ENCODE results near the gene TRIM40. TPM values are rescaled to one million over a fixed set of nuclear protein-coding genes. Genes with fewer than 3 reads are reported as not detected.

TRIM40 gene
- total RNA-seq, 4 donors from 2014 or later, result 0.40 to 14.8 (median 7.0) TPM

- Histone ChIP-seq H3K36me3 (no peaks in the 10 kb centered on the region), H3K4me3 (no peak overlapping the region), H3K4me1 (no peaks in the 10 kb centered on the region), H3K9me3 (peaks cover 6 to 8% of the 10 kb centered on the region in 2 donors), H3K27ac (no peak overlapping the region), H3K27me3 (peaks cover 43% of the 10 kb centered on the region)
- no peak for DNase-seq
- WGBS, 2 donors (ENCODE audit: low coverage in 1 of 2), result 88 to 94% methylated on average over 1 of the region's 1 CpG
- intact Hi-C loops (cut with DNase I; ENCODE audit: low total_unique reads), result no loop called here
- in situ Hi-C loops (cut with MboI; ENCODE audit: low pct_ligation_motif_present in 1 of 4, low pct_unique_long_range_greater_than_20kb in 1 of 4, low sequenced_read_pairs in 3 of 4), result loop anchor here in 1 of 4 donors (25.0 kb wide), 1 partner anchor 318 kb away; no protein-coding TSS in a partner anchor
- TF ChIP-seq POLR2AphosphoS5 (IDR thresholded peaks at IDR 0.05) (no peak), EP300 (IDR thresholded peaks at IDR 0.05; ENCODE audit: low read depth) (no peak), POLR2A (IDR thresholded peaks at IDR 0.05) (no peak), CTCF (IDR thresholded peaks at IDR 0.05) (no peak)
Measured at GRCh38 chr6:30180145-30180544, 44.2 kb downstream of the TRIM40 start.

DNA sequence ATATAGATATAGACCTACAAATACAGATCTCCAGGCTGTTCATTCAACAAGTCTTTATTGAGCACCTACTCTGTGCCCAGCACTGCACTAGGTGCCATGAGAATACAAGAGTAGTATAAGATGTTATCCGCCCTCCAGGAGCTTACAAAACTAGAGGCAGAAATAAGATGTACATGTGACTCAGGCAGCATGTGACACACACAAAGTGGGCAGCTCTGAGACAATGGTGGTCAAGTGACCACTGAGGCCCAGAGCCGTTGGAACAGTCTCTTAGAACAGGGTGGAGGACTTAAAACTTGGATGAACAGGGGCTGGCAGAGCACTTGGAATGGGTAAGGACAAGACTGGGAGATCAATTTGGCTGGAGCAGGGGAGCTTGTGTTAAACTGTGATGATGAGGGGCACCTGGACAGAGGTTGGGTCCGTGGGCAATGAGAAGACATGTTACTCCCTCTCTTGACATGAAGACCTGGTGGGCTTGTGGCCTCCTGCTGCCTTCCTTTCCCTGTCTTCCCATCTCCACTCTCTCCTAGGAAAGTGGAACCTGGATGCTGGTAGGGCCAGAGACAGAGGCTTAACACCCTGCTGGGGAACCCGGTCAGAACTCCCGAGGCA is 48.6 kb downstream of the TRIM40 start:
- in situ Hi-C loops (cut with MboI; ENCODE audit: low pct_ligation_motif_present in 1 of 4, low pct_unique_long_range_greater_than_20kb in 1 of 4, low sequenced_read_pairs in 3 of 4) (loop anchor here in 1 of 4 donors (25.0 kb wide), 1 partner anchor 322 kb away; no protein-coding TSS in a partner anchor), intact Hi-C loops (cut with DNase I; ENCODE audit: low total_unique reads) (no loop called here)
- Histone ChIP-seq H3K4me3 (no peak overlapping the region), H3K9me3 (peaks cover 6% of the 10 kb centered on the region in 2 donors), H3K4me1 (no peaks in the 10 kb centered on the region), H3K36me3 (peaks cover 0 to 25% (median 5%) of the 10 kb centered on the region in 4 donors), H3K27me3 (peaks cover 7% of the 10 kb centered on the region), H3K27ac (no peak overlapping the region)
- no peak for TF ChIP-seq EP300 (IDR thresholded peaks at IDR 0.05; ENCODE audit: low read depth)
- TF ChIP-seq POLR2A (IDR thresholded peaks at IDR 0.05), result no peak
- TF ChIP-seq POLR2AphosphoS5 (IDR thresholded peaks at IDR 0.05), result no peak
- no peak for TF ChIP-seq CTCF (IDR thresholded peaks at IDR 0.05)
- DNase-seq, result no peak
- 89 to 100% methylated on average over 2 to 5 of the region's 5 CpGs for WGBS, 2 donors (ENCODE audit: low coverage in 1 of 2)

DNA sequence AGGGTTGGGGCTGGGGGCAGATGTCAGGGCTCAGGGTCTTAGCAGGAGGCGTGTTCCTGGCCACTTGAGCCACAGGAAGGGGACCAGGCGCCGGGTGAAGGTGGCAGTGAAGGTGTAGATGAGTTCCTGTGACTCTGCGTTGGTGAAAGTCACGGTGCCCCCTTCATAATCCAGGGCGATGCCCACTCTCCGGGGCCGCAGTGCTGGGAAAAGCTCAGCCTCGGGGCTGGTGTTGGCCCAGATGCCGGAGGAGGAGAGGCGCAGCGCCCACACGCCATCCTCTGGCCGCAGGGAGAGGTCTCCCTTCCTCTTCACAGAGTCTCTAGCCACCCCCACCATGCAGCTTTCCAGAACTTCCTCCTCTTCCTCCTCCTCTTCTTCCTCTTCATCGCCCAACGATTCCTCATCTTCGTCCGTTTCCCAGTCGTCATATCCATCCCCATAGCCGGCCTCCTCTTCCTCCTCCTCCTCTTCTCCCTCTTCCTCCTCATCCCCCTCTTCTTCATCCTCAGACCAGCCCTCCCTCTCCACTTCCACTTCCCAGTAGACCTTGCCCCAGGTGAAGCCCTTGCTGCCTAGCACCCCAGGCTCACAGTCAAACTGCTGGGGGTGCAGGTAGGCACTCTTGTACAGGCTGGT is 50.0 kb downstream of the TRIM40 start:
- H3K4me3 ChIP-seq, result no peak overlapping the region
- peaks cover 0 to 38% (median 7%) of the 10 kb centered on the region in 4 donors for H3K36me3 ChIP-seq
- 93% methylated on average over 20 of the region's 20 CpGs; no CpG with 5 or more reads in 1 of the 2 donors for whole genome bisulfite sequencing, 2 donors (ENCODE audit: low coverage in 1 of 2)
- H3K4me1 ChIP-seq, result no peaks in the 10 kb centered on the region
- no peak for DNase-seq
- TF ChIP-seq EP300 (IDR thresholded peaks at IDR 0.05; ENCODE audit: low read depth) (no peak), POLR2AphosphoS5 (IDR thresholded peaks at IDR 0.05) (no peak), CTCF (IDR thresholded peaks at IDR 0.05) (no peak), POLR2A (IDR thresholded peaks at IDR 0.05) (no peak)
- intact Hi-C loops (cut with DNase I; ENCODE audit: low total_unique reads) (no loop called here), in situ Hi-C loops (cut with MboI; ENCODE audit: low pct_ligation_motif_present in 1 of 4, low pct_unique_long_range_greater_than_20kb in 1 of 4, low sequenced_read_pairs in 3 of 4) (loop anchor here in 1 of 4 donors (25.0 kb wide), 1 partner anchor 324 kb away; no protein-coding TSS in a partner anchor)
- no peaks in the 10 kb centered on the region for H3K27me3 ChIP-seq
- no peak overlapping the region for H3K27ac ChIP-seq
- no peaks in the 10 kb centered on the region for H3K9me3 ChIP-seq

DNA sequence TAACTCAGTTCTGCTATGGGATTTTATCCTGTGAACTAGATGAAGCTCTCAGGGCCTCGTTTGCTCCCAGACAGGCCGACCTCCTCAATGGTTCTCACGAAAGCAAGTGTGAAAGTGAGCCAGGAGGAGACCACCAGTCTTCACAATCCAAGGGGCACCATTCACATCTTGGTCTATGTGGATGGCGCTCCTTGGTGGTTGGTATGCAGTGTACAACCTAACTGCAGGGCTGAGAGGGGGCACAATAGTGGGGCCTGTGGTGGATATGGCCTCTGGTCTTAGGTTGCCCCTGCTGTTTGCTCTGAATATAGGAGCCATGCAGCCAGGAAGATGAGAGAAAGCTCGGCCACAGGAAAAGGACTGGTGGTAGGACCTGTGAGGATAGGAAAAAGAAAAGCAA is 52.6 kb downstream of the TRIM40 start:
- TF ChIP-seq POLR2A (IDR thresholded peaks at IDR 0.05) (no peak), POLR2AphosphoS5 (IDR thresholded peaks at IDR 0.05) (no peak), EP300 (IDR thresholded peaks at IDR 0.05; ENCODE audit: low read depth) (no peak)
- Histone ChIP-seq H3K27ac (no peak overlapping the region), H3K4me1 (no peaks in the 10 kb centered on the region), H3K27me3 (no peaks in the 10 kb centered on the region), H3K9me3 (no peaks in the 10 kb centered on the region), H3K4me3 (no peak overlapping the region), H3K36me3 (peaks cover 0 to 49% (median 7%) of the 10 kb centered on the region in 4 donors)
- 86 to 99% methylated on average over 1 to 5 of the region's 5 CpGs for WGBS, 2 donors (ENCODE audit: low coverage in 1 of 2)
- intact Hi-C loops (cut with DNase I; ENCODE audit: low total_unique reads) (no loop called here), in situ Hi-C loops (cut with MboI; ENCODE audit: low pct_ligation_motif_present in 1 of 4, low pct_unique_long_range_greater_than_20kb in 1 of 4, low sequenced_read_pairs in 3 of 4) (loop anchor here in 1 of 4 donors (25.0 kb wide), 1 partner anchor 326 kb away; no protein-coding TSS in a partner anchor)
- no peak for DNase-seq
